B cell (primary cell): ENCODE data around the gene RAB17. TPM values are rescaled to one million over a fixed set of nuclear protein-coding genes. Genes with fewer than 3 reads are reported as not detected.

Experiments
- ATAC-seq: fragments of 200-7000 bp; cut with Tn5 transposase; one replicate; pipeline ENCODE4 v1.10.0; 2021; ENCODE audit warnings: low read depth, mild to moderate bottlenecking, moderate number of reproducible peaks, moderate library complexity
- CTCF ChIA-PET: fragments of 350-600 bp; sonication (Branson Sonifier 250); formaldehyde crosslinking; loops from one replicate; lab custom pipeline; 2021; ENCODE audit warnings: antibody characterized with exemption, inconsistent platforms; lab: Charles Lee
- POLR2A ChIA-PET: fragments of 350-600 bp; sonication (Branson Sonifier 250); formaldehyde crosslinking; loops from one replicate; lab custom pipeline; 2021; ENCODE audit warnings: antibody characterized with exemption; lab: Charles Lee
- DNase-seq: peaks from one replicate; pipeline ENCODE4 v3.0.0; 2013
- H2AFZ ChIP-seq: 2 replicates; pipeline ENCODE4 v1.6.1; 2012; ENCODE audit warnings: mild to moderate bottlenecking, low read depth, low read length; ENCODE audit not compliant: insufficient read depth, poor library complexity, severe bottlenecking
- H3K27ac ChIP-seq, 2 donors: 1 replicate in 1 of 2; 2 replicates in 1 of 2; pipeline ENCODE4 v1.5.1; 2012 to 2013; ENCODE audit warnings: low read length in 2 of 2, mild to moderate bottlenecking in 2 of 2, moderate library complexity in 1 of 2
- H3K27me3 ChIP-seq, 4 experiments: fragments of 200-600 bp in 1 of 4; sonication (generic) in 1 of 4; replicated peaks in 1 of 4; 1 replicate in 2 of 4; 2 replicates in 2 of 4; pipeline versions ENCODE4 v1.6.1 to v1.7.0; 2013 to 2016; ENCODE audit warnings: low read length in 3 of 4, mild to moderate bottlenecking in 2 of 4, mixed read lengths in 1 of 4, moderate library complexity in 1 of 4; ENCODE audit not compliant: insufficient read depth in 4 of 4, control insufficient read depth in 3 of 4; ENCODE audit errors: control extremely low read depth in 1 of 4
- H3K36me3 ChIP-seq, 2 experiments: replicated peaks in 1 of 2; 1 replicate in 1 of 2; 2 replicates in 1 of 2; pipeline versions ENCODE4 v1.6.1 to v1.7.1; 2013; ENCODE audit warnings: low read length in 1 of 2; ENCODE audit not compliant: insufficient read depth in 2 of 2, control insufficient read depth in 1 of 2; ENCODE audit errors: control extremely low read depth in 1 of 2, extremely low read depth in 1 of 2
- H3K4me1 ChIP-seq, 2 donors: fragments of 200-600 bp in 1 of 2; sonication (generic) in 1 of 2; 1 replicate in 1 of 2; 2 replicates in 1 of 2; pipeline versions ENCODE4 v1.5.1 to v1.6.1; 2013 to 2017; ENCODE audit warnings: low read length in 2 of 2; ENCODE audit not compliant: control insufficient read depth in 2 of 2, insufficient read depth in 2 of 2
- H3K4me2 ChIP-seq: replicated peaks from 2 replicates; pipeline ENCODE3; 2012; ENCODE audit warnings: mild to moderate bottlenecking, low read depth, low read length; ENCODE audit not compliant: poor library complexity, severe bottlenecking
- H3K4me3 ChIP-seq, 5 experiments: fragments of 200-600 bp in 1 of 5; sonication (generic) in 1 of 5; 1 replicate in 3 of 5; 2 replicates in 2 of 5; pipeline versions ENCODE4 v1.5.1 to v1.7.0; 2011 to 2016; ENCODE audit warnings: low read length in 4 of 5, mild to moderate bottlenecking in 4 of 5, low read depth in 2 of 5, control low read depth in 1 of 5, moderate library complexity in 1 of 5; ENCODE audit not compliant: insufficient read depth in 1 of 5; ENCODE audit errors: control extremely low read depth in 1 of 5, extremely low read depth in 1 of 5
- H3K79me2 ChIP-seq: fragments of 200-600 bp; sonication (generic); one replicate; pipeline ENCODE4 v1.6.0; 2016; ENCODE audit warnings: low read length; ENCODE audit not compliant: control insufficient read depth, insufficient read depth
- H3K9ac ChIP-seq: fragments of 200-600 bp; sonication (generic); 2 replicates; pipeline ENCODE4 v1.6.1; 2017; ENCODE audit warnings: mild to moderate bottlenecking, low read length, moderate library complexity
- H3K9me3 ChIP-seq, 3 donors: one replicate each; pipeline versions ENCODE4 v1.6.1 to v1.7.1; 2013; ENCODE audit warnings: low read length in 2 of 3; ENCODE audit not compliant: control insufficient read depth in 2 of 3, insufficient read depth in 1 of 3; ENCODE audit errors: control extremely low read depth in 1 of 3
- H4K20me1 ChIP-seq: 2 replicates; pipeline ENCODE4 v1.6.0; 2012; ENCODE audit warnings: mild to moderate bottlenecking, low read length; ENCODE audit not compliant: insufficient read depth, control insufficient read depth, poor library complexity, severe bottlenecking
- H3K27ac Mint-ChIP-seq: one replicate; pipeline ENCODE4 v1.8.0; 2021; ENCODE audit warnings: mixed read lengths
- H3K27me3 Mint-ChIP-seq: one replicate; pipeline ENCODE4 v1.8.0; 2021; ENCODE audit warnings: mixed read lengths
- H3K4me1 Mint-ChIP-seq: one replicate; pipeline ENCODE4 v1.8.0; 2021; ENCODE audit warnings: mixed read lengths
- H3K4me3 Mint-ChIP-seq: one replicate; pipeline ENCODE4 v1.8.0; 2021; ENCODE audit warnings: mixed read lengths
- H3K9me3 Mint-ChIP-seq: one replicate; pipeline ENCODE4 v1.8.0; 2022; ENCODE audit warnings: mixed read lengths; ENCODE audit not compliant: insufficient read depth
- CTCF ChIP-seq: fragments of 200-600 bp; IDR thresholded peaks from one replicate; pipeline ENCODE4 v1.8.0; 2022; ENCODE audit warnings: antibody characterized with exemption, mild to moderate bottlenecking
- EZH2 ChIP-seq: IDR thresholded peaks from 2 replicates; pipeline ENCODE4 v1.6.1; 2012; ENCODE audit warnings: borderline replicate concordance, low read depth, mild to moderate bottlenecking, moderate library complexity, low read length; ENCODE audit not compliant: insufficient read depth, poor library complexity, severe bottlenecking
- WGBS: methylation state at CpG from one replicate; pipeline ENCODE4 v1.1.5; 2013; ENCODE audit warnings: missing lambda C conversion rate; ENCODE audit not compliant: insufficient coverage; 5-methylcytosine and 5-hydroxymethylcytosine counted together
- intact Hi-C: fragments of 100-400 bp; cut with micrococcal nuclease; formaldehyde crosslinking; loops from one replicate; pipeline ENCODE4 v1.10.0; 2022
- polyA plus RNA-seq: library from polyadenylated mRNA; depleted of rRNA; stranded (reverse); fragments of >200 nt; gene quantifications from 2 replicates; pipeline ENCODE4 v1.2.3, GENCODE V29; 2012
- total RNA-seq, 2 donors: library from RNA; stranded (reverse); fragments of 120-200 nt in 1 of 2; gene quantifications; 1 replicate in 1 of 2; 2 replicates in 1 of 2; pipeline versions ENCODE4 v1.2.3 to v1.2.4, GENCODE V29; 2013 to 2022

The RAB17 gene
- total and polyA plus RNA-seq, 2 donors (not counting 1 experiment from before 2014, with no cell fraction given) = not detected

DNA sequence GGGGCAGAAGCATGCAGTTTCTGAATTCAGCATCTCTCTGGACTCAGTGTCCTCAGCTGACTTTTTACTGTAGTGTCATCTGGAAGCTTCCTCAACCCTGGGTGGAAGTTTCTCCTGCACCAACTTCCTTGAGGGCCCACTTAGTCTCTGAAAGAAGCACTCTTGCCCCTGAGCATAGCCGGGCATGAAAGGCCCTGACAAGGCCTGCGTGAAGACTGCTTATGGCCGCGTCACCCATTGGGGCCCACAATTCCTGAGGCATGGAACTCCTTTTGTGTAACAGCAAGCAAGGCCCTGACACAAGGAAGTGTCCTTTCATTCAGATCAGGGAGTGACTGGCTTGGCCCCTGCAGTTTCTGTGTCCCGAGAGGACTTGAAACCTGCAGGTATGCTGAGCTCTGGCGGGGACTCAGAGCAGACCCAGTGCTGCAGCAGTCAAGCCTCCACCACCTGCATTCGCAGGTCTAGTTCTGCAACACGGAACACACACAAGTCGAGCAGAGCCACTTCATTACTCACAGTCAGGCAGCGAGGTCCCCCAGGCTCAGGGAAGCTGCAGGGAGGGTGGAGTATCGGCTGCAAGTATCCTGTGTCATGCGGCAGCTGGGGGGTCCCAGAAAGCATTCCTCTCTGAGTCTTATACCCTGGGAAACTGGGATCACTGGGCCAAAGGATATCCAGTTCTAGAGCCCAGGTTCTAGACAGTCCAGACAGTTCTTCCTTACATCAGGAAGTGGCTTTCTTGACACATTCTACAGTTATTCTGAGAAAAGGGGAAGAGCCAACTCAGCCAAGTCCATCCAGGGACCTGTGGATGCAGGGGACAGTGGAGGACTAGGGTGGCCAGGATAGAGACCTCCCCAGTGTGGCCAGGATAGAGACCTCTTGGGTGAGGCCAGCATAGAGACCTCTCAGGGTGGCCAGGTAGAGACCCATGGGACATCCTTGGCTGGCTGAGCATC is 59.8 kb downstream of the RAB17 start:
- peaks cover 0 to 9% of the 10 kb centered on the region in 2 donors for H3K4me1 ChIP-seq
- TF ChIP-seq EZH2 (no peak), CTCF (no peak)
- intact Hi-C loops = no loop called here
- no peaks in the 10 kb centered on the region for H3K27me3 ChIP-seq
- no peaks in the 10 kb centered on the region for H3K79me2 ChIP-seq
- Mint-ChIP-seq H3K27me3 (no peaks in the 10 kb centered on the region), H3K4me3 (no peak overlapping the region), H3K27ac (no peak overlapping the region), H3K9me3 (no peaks in the 10 kb centered on the region), H3K4me1 (peaks cover 5% of the 10 kb centered on the region)
- ChIA-PET CTCF (no interaction called here), POLR2A (no interaction called here)
- DNase-seq (no peak), ATAC-seq (no peak)
- H3K9ac ChIP-seq = no peak overlapping the region
- no peak overlapping the region for H3K4me2 ChIP-seq
- H3K36me3 ChIP-seq = no peaks in the 10 kb centered on the region
- no peak overlapping the region for H3K27ac ChIP-seq
- H4K20me1 ChIP-seq = no peaks in the 10 kb centered on the region
- no peak overlapping the region for H3K4me3 ChIP-seq
- no peak overlapping the region for H2AFZ ChIP-seq
- 97% methylated on average over 11 of the region's 12 CpGs for WGBS
- H3K9me3 ChIP-seq = no peaks in the 10 kb centered on the region
